GM23338 (cell line): ENCODE results near the gene DCLK3.

ENCODE experiments used
- CTCF ChIP-seq, 2 experiments: fragments of 200-600 bp in 1 of 2; sonication (generic) in 1 of 2; conservative IDR thresholded peaks; 2 replicates each; pipeline versions ENCODE4 v1.5.1 to v1.6.1; 2016 to 2017; ENCODE audit warnings: antibody characterized with exemption in 2 of 2, low read depth in 2 of 2, mild to moderate bottlenecking in 2 of 2, moderate library complexity in 1 of 2
- EZH2phosphoT487 ChIP-seq: fragments of 200-600 bp; sonication (generic); IDR thresholded peaks from one replicate; pipeline ENCODE4 v1.8.1; 2018; ENCODE audit warnings: antibody characterized with exemption; ENCODE audit not compliant: unreplicated experiment
- NANOG ChIP-seq: IDR thresholded peaks from 2 replicates; pipeline ENCODE4 v1.6.1; 2016; ENCODE audit warnings: antibody characterized with exemption, borderline replicate concordance

- peak; percentile 55 to 70 for TF ChIP-seq CTCF (conservative IDR thresholded peaks at IDR 0.05; ENCODE audit: low read depth in 2 of 2)
- no peak for TF ChIP-seq NANOG
- no peak for TF ChIP-seq EZH2phosphoT487
Measured at GRCh38 chr3:36741285-36741684, 23.1 kb downstream of the DCLK3 start.
